ENCODE data around the gene CPED1.
"Not testable (repeated sequence)": the region's sequence is repeated elsewhere in the genome, so short reads cannot be mapped to it uniquely, and the experiment has no call there.

Gene CPED1

DNA sequence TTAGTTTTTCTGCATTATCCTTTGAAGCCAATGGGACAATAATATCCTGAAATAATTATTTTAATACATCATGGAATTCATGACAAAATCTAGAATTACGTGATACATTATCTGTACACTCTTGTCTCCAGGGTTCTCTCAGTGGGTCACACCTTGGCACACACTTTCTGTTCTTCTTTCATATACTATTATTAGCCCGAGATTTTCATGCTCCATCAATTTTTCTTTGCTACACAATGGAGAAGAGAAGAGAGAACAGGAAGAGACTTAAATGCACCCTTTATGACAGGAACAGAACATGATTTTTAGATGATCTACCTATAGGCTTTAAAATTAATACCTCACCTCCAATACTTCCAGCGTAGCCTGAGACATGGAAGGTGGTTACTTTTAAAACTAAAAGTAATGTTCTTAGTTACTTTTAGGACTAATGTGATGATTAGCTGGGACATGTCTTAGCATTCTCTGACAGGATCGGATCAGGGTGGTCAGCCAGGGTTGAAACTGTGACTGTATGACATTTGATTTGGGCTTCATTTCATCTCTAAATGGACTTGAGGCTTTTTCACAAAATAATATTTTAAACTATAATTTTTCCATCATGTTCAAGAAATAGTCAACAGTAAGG is 192.0 kb downstream of the CPED1 start:
- no peak for DNase-seq (ENCODE audit: low read depth, low spot score)
- CTCF ChIA-PET, result interaction anchor here (0.7 kb wide), 1 partner anchor 192 kb away, joined by 3 read pairs; the partner anchor contains the start of gene CPED1
- TF ChIP-seq, protein P1, sequence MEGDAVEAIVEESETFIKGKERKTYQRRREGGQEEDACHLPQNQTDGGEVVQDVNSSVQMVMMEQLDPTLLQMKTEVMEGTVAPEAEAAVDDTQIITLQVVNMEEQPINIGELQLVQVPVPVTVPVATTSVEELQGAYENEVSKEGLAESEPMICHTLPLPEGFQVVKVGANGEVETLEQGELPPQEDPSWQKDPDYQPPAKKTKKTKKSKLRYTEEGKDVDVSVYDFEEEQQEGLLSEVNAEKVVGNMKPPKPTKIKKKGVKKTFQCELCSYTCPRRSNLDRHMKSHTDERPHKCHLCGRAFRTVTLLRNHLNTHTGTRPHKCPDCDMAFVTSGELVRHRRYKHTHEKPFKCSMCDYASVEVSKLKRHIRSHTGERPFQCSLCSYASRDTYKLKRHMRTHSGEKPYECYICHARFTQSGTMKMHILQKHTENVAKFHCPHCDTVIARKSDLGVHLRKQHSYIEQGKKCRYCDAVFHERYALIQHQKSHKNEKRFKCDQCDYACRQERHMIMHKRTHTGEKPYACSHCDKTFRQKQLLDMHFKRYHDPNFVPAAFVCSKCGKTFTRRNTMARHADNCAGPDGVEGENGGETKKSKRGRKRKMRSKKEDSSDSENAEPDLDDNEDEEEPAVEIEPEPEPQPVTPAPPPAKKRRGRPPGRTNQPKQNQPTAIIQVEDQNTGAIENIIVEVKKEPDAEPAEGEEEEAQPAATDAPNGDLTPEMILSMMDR (IDR thresholded peaks at IDR 0.05; ENCODE audit: insufficient read depth, low read length, missing control alignments), result no peak
- POLR2A ChIA-PET, result no interaction called here
- H3K4me3 ChIP-seq (ENCODE audit: low read depth, low read length), result no peak overlapping the region

- ChIA-PET CTCF (no interaction called here), POLR2A (no interaction called here)
- no peak overlapping the region for H3K4me3 ChIP-seq (ENCODE audit: low read depth, low read length)
- TF ChIP-seq, protein P1 (IDR thresholded peaks at IDR 0.05; ENCODE audit: insufficient read depth, low read length, missing control alignments), result no peak
- DNase-seq (ENCODE audit: low read depth, low spot score), result no peak
These were observed 192.8 kb downstream of the CPED1 start for GRCh38 chr7:121181357-121181756.

GRCh38 chr7:121182281-121182680 is 193.8 kb downstream of the CPED1 start:
- TF ChIP-seq, protein P1 (IDR thresholded peaks at IDR 0.05; ENCODE audit: insufficient read depth, low read length, missing control alignments), result no peak
- ChIA-PET POLR2A (no interaction called here), CTCF (no interaction called here)
- H3K4me3 ChIP-seq (ENCODE audit: low read depth, low read length), result no peak overlapping the region
- no peak for DNase-seq (ENCODE audit: low read depth, low spot score)

GRCh38 chr7:121182902-121183301 is 194.4 kb downstream of the CPED1 start:
- ChIA-PET POLR2A (no interaction called here), CTCF (no interaction called here)
- TF ChIP-seq, protein P1 (IDR thresholded peaks at IDR 0.05; ENCODE audit: insufficient read depth, low read length, missing control alignments), result no peak
- DNase-seq (ENCODE audit: low read depth, low spot score), result no peak
- H3K4me3 ChIP-seq (ENCODE audit: low read depth, low read length), result no peak overlapping the region

- CTCF ChIA-PET; DNase-seq (ENCODE audit: low read depth, low spot score); H3K4me3 ChIP-seq (ENCODE audit: low read depth, low read length); POLR2A ChIA-PET: not testable (repeated sequence)
These were observed 195.4 kb downstream of the CPED1 start for GRCh38 chr7:121183883-121184282.

DNA sequence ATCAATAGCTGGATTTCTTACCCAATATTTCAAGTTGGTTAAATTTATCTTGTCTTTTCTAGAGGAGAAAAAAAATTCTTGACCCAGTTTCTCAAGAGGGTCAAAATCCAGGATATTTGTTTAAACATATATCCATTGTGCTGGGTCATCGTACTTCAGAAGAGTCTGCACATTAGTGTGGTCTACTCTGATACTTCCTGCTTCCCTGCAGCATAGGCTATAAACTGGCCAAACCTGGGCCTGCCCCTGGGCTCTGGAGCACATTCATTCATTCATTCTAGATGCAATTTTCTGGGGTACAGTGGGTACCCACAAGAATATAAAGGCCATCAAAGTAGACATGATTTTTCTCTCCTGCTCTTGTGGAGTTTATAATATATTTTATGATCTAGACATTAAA is 198.2 kb downstream of the CPED1 start:
- DNase-seq (ENCODE audit: low read depth, low spot score), result no peak
- ChIA-PET CTCF (interaction anchor here (1.4 kb wide), 1 partner anchor 11 kb away, joined by 3 read pairs; no protein-coding TSS in a partner anchor), POLR2A (no interaction called here)
- no peak overlapping the region for H3K4me3 ChIP-seq (ENCODE audit: low read depth, low read length)
- TF ChIP-seq, protein P1 (IDR thresholded peaks at IDR 0.05; ENCODE audit: insufficient read depth, low read length, missing control alignments), result no peak

- ChIA-PET POLR2A (no interaction called here), CTCF (interaction anchor here (1.4 kb wide), 1 partner anchor 11 kb away, joined by 3 read pairs; no protein-coding TSS in a partner anchor)
- TF ChIP-seq, protein P1 (IDR thresholded peaks at IDR 0.05; ENCODE audit: insufficient read depth, low read length, missing control alignments), result no peak
These were observed 198.7 kb downstream of the CPED1 start for GRCh38 chr7:121187222-121187621.

More at GRCh38 chr7:121187222-121187621, 198.7 kb downstream of the CPED1 start:
- H3K4me3 ChIP-seq (ENCODE audit: low read depth, low read length), result no peak overlapping the region
- no peak for DNase-seq (ENCODE audit: low read depth, low spot score)

Data from AG04449 (cell line).